Measurements from ENCODE around the gene FOXP1. TPM values are rescaled to one million over a fixed set of nuclear protein-coding genes. Genes with fewer than 3 reads are reported as not detected.
A peak's percentile ranks its signal among the peaks of the same experiment; 100 is the strongest.

FOXP1 gene
- total RNA-seq, 1 donor from 2014 or later, result 26.1 TPM

DNA sequence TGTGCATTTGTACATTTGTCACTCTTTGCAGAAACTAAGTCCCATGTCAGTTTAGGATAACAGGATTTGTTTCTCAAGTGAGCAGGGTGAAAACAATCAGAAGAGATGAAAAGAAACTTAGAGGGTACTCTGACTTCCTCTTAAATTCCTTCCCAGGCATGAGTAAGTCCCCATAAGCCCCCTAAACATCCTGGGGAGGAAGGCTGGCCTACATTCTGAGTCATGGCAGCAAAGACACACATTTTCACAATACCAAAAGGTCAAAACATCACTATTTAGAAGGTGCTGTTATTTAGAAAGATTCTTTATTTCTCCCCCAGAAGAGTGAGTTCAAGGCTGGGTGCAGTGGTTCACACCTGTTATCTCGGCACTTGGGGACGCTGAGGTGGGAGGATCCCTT, 7.6 kb upstream of the FOXP1 start:
- no peak for TF ChIP-seq CTCF (conservative IDR thresholded peaks at IDR 0.05; ENCODE audit: low read depth, low read length)
- no peak overlapping the region for H3K4me3 ChIP-seq (ENCODE audit: low read depth, low read length)
- DNase-seq (ENCODE audit: low read depth), result no peak

DNA sequence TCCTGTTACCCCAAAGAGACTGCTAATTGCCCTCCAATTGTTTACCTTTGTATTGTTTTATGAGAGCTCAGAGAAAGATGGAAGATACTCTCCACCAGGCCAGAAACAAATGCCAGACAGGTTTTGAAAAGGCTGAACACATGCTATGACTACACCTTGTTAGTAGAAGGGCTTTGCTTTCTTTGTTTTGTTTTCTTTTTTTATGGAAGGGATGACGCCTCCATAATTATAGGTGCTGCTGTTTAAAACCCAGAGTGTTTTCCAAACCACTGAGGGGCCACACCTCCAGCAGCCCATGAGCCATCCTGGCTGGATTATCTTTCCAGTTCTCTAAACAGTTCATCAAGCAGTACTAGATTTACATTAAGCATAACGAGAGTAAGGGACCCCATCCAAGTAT, 5.6 kb upstream of the FOXP1 start:
- H3K4me3 ChIP-seq (ENCODE audit: low read depth, low read length), result no peak overlapping the region
- no peak for TF ChIP-seq CTCF (conservative IDR thresholded peaks at IDR 0.05; ENCODE audit: low read depth, low read length)
- no peak for DNase-seq (ENCODE audit: low read depth)

DNA sequence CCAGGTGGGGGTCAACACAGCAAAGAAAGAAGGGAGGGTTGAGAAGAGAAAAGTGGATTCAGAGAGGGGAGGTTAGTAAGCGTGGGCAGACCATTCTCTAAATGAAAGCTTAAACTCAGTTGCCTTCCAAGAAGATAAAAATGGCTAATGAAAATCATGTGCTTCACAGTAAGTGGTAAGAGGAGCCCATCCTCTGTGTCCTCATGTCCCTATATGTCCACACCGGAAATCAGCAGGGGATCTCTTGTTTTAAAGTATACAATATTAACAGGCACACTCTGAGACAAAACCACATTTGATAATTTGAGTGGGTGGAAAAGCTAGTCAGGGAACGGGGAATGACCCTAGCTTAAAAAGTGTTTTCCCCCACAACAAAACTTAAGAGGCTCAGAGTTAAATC, 4.4 kb upstream of the FOXP1 start:
- no peak overlapping the region for H3K4me3 ChIP-seq (ENCODE audit: low read depth, low read length)
- TF ChIP-seq CTCF (conservative IDR thresholded peaks at IDR 0.05; ENCODE audit: low read depth, low read length), result no peak
- no peak for DNase-seq (ENCODE audit: low read depth)

DNA sequence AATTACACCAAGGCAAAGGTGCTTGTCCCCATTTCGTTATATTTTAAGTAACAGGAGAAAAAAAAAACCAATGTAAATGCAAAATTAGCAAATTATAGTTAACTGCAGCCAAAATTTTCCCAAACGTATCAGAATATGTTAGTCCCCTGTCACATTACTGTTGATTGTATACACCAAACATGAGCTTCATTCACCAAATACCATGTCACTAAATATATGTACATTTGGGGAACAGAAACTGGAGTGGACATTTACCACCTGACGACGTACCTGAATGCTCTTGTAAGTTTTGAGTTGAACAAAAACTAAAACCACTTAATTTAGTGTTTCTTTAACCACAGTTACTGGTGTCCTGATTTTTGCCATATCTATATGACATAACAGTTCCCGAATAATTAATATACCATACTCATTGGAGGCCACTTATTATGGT, 3.3 kb upstream of the FOXP1 start:
- no peak for TF ChIP-seq CTCF (conservative IDR thresholded peaks at IDR 0.05; ENCODE audit: low read depth, low read length)
- DNase-seq (ENCODE audit: low read depth), result no peak
- no peak overlapping the region for H3K4me3 ChIP-seq (ENCODE audit: low read depth, low read length)

DNA sequence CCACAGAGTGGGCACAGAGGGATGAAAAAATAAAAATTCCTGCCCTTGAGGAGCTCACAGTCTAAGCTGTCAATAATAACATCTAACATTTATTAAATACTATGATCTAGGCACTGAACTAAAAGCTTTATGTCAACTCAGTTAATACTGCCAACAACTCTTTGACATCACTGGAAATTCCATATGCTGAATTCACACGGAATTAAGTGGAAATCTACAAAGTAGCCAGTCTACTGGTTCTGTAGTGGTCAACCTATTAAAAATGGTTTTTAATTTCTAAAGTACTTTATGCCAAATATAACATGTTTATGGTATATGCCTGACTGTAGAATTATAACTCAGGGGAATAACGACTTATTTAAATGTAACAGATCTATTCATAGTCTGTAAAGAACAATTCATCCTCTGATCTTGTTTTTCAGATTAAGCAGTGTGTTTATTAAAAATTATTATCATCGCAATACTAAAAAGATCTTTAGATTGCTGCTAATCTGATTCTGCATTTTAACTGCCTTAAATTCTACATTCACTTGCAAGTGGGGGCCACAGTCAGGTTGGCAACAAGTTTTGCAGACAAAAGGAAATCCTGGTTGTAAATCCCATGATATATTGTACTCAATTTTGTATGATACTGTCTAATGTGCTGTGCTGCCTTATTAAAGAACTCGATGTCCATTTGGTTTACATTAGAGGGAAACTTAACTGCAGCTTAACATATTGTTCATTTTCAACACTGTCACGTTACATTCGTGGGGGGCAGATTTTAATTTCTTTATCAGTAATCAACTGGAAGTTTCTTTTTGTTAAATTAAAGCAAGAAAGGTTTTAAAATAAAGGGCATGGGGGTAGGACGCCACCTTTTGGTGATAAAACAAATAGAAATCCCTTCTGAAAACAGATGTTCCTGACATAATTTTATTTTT, 2.6 kb upstream of the FOXP1 start:
- TF ChIP-seq CTCF (conservative IDR thresholded peaks at IDR 0.05; ENCODE audit: low read depth, low read length), result peak; percentile 71
- no peak overlapping the region for H3K4me3 ChIP-seq (ENCODE audit: low read depth, low read length)
- DNase-seq (ENCODE audit: low read depth), result no peak

- no peak for TF ChIP-seq CTCF (conservative IDR thresholded peaks at IDR 0.05; ENCODE audit: low read depth, low read length)
- DNase-seq (ENCODE audit: low read depth), result no peak
- peak overlapping the region; percentile 87 for H3K4me3 ChIP-seq (ENCODE audit: low read depth, low read length)
Measured at GRCh38 chr3:71585131-71585530, 1.6 kb upstream of the FOXP1 start.
